GM18526 (cell line): ENCODE measurements around the gene DNAJC16.

Source experiments
- POLR2A ChIP-seq: IDR thresholded peaks from 3 replicates; pipeline ENCODE4 v1.6.1; 2011; ENCODE audit not compliant: insufficient read length; ENCODE audit errors: extremely low read depth

Gene DNAJC16

GRCh38 chr1:15570861-15571260 is 44.2 kb downstream of the DNAJC16 start:
- TF ChIP-seq POLR2A, result no peak

GRCh38 chr1:15571266-15571665 is 44.6 kb downstream of the DNAJC16 start:
- TF ChIP-seq POLR2A, result no peak

GRCh38 chr1:15573477-15573876 is 46.8 kb downstream of the DNAJC16 start:
- TF ChIP-seq POLR2A, result no peak

- TF ChIP-seq POLR2A, result no peak
Observed at GRCh38 chr1:15574741-15575140, 48.1 kb downstream of the DNAJC16 start.

- TF ChIP-seq POLR2A, result no peak
Observed at GRCh38 chr1:15575549-15576150, 49.0 kb downstream of the DNAJC16 start.

GRCh38 chr1:15577691-15578090 is 51.0 kb downstream of the DNAJC16 start:
- TF ChIP-seq POLR2A, result no peak

GRCh38 chr1:15578921-15579682 is 52.5 kb downstream of the DNAJC16 start:
- TF ChIP-seq POLR2A, result no peak

- no peak for TF ChIP-seq POLR2A
Observed at GRCh38 chr1:15579683-15580047, 53.0 kb downstream of the DNAJC16 start.

GRCh38 chr1:15583016-15583706 is 56.5 kb downstream of the DNAJC16 start:
- no peak for TF ChIP-seq POLR2A

GRCh38 chr1:15584489-15585363 is 58.1 kb downstream of the DNAJC16 start, which contains the start of gene AGMAT:
Gene AGMAT, minus strand, starts transcription at chr1:15585051. Its CDS starts 84 bp downstream, at chr1:15584967.
- peak; percentile 14 for TF ChIP-seq POLR2A

GRCh38 chr1:15592285-15592684 is 65.6 kb downstream of the DNAJC16 start:
- no peak for TF ChIP-seq POLR2A

- no peak for TF ChIP-seq POLR2A
Observed at GRCh38 chr1:15595809-15596617, 69.4 kb downstream of the DNAJC16 start.

- TF ChIP-seq POLR2A, result no peak
Observed at GRCh38 chr1:15598436-15598835, 71.8 kb downstream of the DNAJC16 start.

GRCh38 chr1:15603050-15603965 is 76.7 kb downstream of the DNAJC16 start:
- TF ChIP-seq POLR2A, result peak; percentile 82
